DMS53 (cell line): Measurements from ENCODE around the gene CERS6.
A peak's percentile ranks its signal among the peaks of the same experiment; 100 is the strongest.

Experiments
- DNase-seq: peaks from one replicate; lab custom pipeline; 2025; lab: John Stamatoyannopoulos, UW

CERS6 gene

DNA sequence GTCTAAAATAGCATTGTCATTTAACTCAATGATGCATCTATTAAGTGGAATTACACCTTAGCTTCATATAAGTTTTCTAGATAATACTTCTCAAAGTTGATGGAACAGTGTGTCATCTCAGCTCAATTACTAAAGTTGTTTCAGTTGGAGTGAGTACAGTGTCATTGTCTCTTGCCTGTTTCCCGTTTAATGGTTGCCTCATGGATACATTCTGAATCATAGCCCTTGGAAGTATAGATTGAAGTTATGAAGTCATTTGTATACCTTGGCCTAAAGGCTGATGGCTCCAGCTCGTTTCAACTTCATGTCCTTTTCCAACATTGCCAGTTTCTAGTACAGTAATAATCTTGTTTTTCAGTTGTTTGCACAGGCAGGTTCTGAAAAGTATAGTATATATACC, 215.9 kb downstream of the CERS6 start:
- no peak for DNase-seq

DNA sequence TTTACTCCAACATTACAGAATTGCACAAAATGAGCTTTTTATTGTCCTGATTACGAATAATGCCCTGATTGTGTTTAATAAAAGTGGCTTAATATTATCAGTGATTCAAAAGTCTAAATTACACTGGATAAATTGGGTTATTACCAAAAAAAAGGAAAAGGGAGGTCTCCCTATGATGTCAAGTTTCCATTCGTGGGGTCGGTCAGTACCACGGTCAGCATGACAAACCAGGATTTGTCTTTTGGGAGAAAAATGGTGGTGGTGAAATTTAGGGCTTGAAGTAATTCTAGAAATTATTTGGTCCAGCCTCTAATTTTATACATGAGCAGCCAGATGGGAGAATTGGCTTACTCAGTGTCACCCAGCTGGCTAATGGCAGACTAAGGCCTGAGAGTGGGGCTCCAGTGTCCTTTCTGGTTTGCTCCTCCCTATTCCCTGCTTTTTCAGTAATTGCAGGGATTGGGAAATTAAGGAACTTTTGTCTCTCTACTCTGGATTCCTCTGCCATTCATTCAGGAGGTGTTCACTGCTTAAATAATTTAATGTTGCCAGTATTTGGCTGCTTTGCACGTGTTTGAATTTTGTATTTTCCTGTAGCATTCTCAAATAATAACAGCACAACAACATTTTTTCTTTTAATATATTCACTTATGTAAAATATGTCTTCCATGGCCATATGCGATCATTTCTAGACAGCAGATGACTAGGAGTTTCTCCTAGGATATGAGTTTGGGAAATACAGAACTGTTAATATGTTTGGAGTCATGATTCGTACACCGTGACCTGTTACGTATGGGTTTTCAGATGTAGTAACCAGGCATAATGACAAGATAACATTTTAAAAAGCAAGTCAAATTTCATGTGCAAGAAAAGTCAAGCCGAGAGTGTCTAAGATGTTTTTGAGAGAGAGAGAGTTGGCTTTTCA, 217.5 kb downstream of the CERS6 start:
- DNase-seq, result no peak

DNA sequence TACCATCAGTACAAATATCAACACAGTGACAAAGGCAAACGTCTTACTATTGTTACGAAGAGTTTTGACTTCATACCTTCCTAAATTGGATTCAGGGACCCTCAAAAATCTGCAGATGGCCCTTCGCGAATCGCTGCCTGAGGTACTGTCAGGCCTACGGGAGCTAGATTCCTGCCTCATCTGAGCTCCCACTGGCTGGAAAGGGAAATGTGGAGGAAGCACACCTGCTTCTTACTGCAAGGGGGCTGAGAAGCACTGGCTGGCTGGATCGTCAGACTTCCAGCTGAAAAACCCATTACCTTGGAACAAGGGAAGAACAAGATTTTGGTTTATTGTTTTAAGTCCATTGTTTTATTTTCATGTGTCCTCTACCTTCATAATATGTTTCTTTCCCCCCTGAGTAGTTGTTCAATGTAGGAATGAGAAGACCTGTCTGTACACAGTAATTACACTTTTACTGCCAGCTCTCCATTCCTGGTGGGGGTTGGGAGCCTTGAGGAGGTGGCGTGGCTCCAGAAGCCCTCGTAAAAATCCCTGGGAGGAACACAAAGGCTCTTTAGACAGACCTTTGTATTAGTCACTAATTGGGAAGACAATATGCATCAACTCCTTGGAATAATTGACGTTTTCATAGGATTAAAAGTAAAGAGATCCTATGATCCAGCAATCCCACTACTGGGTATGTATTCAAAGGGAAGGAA, 222.2 kb downstream of the CERS6 start:
- DNase-seq, result no peak

DNA sequence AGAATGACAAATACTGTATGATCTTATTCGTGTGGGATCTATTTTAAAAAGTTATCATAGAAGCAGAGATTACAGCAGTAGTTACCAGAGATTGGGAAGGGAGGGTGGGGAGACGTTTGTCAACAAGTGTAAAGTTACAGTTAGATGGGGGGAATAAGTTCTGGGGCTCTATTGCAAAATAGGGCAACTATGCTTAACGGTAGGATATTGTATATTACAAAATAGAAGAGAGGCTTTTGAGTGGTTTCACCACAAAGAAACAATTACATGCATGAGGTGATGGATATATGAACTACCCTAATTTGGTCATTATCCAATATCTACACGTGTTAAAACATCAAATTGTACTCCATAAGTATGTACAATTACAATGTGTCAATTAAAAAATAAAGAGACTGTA, 223.0 kb downstream of the CERS6 start:
- DNase-seq, result no peak

DNA sequence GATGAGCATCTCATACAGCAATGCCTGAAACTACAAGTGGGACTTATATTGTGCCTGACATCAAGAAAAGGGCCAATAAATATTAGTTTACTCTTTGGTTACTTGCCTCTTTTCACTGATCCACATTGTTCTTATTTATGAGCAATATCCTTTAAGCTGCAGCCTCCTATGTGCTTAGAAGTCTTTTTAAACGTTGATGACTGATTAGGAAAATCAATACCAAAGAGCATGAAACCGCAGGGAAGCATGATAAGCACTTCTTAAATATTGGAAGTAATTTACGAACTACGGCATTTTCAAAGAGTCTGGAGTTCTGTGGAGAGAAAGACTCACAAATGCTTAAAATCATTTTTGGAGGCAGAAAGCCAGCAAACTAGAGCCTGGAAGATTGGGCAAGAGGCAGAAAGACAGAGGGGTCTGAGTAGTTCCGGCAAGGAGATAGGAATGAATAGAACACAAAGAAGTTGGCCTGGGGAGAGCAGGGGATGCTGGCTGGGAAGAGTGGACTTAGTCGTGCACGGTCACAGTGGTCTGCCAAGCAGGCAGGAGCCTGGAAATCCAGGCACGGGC, 223.8 kb downstream of the CERS6 start:
- DNase-seq, result no peak

DNA sequence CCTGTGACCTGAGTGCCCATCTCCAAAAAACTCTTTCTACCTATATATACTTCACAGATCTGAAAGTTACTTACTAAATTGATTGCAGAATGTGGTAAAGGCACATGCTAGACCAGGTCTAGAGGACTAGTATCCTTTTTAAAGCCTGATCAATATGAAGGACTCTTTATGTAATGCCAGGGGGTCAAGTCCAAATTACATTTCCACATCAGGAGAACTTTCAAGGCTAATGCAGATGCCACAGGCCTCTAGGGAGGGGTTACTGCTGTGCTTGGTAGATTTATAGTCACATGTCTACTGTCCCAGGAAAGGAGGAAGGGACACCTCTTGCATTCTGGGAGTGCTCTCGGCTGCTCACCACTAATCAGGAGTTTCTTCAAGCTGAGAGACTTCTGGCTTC, 227.9 kb downstream of the CERS6 start:
- no peak for DNase-seq

DNA sequence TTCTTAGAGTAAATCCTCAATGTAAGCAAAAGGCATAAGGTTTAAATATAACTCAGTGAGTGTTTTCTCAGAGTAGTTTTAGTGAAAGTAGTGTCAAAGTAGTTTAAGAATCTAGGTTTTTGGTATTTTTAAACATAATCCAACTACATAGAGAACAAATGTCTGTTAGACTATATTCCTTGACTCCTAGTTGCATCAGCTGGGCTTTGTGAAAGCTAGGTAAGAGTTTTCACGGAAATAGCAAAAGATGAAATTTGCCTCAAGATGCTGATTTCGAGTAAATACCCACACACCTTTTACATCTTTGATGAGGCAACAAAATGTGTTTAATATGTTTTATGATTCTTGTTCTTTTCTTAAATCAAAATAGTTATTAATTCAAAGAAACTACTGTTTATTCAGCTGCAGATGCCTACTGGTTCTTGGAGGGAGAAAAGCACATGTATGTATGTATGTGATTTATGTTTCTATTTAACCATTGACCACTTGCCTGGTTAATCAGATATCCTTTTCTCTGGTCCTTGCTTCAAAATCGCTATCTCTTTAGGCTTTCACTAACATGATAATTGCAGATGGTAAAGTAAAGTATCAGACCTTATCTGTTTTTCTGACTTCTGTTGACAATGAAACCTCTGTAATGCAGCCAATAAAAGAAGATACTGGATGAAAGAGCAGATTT, 229.0 kb downstream of the CERS6 start:
- DNase-seq, result no peak

DNA sequence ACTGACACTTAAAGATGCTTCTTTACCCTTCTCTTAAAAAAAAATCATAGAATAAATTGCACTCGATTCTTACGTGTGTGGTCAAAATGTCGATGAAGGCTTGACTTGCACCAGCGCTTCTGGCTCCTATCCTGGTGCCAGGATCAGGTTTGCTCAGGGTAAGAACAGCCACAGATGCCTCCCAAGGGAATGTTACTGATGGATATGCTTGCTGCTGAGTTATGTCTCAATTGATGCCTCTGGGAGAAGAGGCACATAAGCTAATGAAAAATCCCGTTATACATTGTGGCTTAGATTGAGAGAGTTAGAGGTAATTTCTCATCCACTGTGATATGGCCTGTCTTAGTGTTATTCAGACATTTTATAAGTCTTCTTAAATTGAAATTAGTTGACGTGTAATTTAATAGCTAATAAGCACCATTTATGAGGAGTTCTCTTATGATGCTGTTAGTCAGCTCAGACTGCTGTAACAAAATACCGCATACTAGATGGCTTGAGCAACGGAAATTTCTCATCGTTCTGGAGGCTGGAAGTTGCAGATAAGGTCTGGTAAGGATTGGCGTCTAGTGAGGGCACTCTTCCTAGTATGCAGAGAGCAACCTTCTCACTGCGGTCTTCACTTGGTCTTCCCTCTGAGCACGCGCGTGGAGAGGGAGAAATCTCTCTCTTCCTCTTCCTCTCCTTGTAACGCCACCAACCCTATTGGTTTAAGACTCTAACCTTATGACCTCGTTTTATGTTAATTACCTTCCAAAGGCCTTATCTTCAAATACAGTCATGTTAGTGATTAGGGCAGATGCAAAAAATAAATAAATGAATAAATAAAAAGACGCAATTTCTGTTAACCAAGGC, 229.8 kb downstream of the CERS6 start:
- DNase-seq, result no peak

DNA sequence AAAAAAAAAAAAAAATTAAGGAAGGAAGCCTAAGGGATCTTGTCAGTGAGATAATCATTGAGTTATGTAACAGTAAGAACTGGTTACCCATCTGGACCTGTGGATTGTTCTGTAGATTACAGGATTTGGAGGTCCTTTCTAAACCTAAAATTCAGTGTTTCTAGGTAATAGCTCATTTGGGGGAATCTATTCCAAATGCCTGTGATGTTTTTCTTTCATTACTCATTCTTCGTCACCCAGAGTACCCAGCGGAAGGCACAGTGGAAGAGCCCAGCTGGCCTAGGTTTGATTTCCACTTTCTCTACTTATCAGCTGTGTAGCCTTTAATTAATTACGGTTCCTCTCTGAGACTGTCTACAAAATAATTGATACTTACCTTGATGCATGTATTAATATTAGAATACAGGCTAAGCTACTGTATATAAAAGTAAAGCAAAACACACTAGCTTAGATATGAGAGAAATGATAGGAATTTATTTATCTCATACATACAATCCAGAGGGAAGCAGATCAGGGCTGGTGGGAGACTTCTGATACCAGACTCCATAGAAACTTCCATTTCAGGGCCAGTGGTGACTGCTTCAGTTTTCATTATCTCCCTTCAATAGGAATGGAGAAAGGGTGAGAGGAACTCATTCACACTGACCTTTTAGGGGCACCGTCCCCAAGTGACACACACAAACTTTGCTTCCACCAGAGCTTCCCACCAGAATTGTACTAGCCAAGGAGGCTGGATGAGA, 230.6 kb downstream of the CERS6 start:
- DNase-seq, result no peak

DNA sequence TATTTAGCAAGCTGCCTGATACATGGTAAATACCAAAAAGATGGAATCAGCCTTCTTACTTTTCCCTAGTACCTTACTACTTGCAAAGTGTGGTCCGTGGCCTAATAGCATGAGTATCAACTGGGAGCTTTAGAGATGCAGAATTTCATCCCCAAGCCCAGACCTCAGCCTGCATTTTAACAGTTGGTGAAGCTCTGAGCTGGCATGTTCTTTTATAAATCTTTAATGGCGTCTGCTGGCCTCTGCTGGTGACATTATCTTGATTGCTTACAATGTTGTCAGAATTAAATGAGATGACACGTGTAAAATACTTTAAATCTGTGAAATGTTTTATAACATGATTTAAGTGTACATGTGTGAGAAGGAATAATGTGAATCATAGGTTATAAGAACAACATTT, 231.2 kb downstream of the CERS6 start:
- DNase-seq, result peak; percentile 48

DNA sequence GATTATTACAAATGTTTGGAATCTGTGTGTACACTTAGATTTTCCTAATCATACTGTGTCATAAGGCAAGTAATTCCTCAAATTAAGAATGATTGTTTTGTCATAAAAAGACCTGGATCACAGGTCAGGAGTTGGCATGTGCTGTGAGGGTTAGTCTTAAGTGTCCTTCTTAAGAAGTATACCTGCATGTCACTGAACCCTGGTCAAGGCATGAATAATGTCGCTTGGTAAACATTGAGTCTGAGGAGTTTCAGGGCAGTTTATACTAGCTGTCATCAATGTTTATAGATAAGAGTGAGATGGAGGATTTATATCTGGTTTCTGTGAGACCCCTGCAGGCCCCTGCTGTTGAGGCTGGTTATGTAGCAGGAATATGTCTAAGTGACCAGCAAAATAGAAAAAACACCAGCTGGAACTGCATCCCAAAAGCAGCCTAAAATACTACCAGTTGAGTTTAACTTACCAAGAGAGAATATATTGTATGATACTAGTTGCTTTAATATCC, 234.4 kb downstream of the CERS6 start:
- DNase-seq, result no peak

DNA sequence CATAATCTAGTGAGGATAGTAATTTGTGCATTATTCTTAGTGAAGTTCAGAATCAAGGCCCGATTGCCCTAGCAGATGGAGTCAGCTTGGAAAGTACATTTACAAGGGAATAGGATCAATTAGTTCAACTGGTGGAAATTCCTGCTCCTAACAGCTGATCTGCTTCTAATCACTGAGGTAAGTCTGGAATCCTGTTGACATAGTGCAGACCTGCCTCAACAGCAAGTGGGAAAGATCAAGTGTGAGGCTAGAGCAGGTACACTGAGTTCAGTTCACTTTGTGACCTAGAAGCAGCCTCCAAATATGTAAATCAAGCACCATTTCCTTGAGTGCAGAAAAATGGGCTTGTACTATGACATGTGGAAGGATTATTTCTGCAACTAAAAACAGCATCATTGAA, 235.1 kb downstream of the CERS6 start:
- DNase-seq, result no peak

DNA sequence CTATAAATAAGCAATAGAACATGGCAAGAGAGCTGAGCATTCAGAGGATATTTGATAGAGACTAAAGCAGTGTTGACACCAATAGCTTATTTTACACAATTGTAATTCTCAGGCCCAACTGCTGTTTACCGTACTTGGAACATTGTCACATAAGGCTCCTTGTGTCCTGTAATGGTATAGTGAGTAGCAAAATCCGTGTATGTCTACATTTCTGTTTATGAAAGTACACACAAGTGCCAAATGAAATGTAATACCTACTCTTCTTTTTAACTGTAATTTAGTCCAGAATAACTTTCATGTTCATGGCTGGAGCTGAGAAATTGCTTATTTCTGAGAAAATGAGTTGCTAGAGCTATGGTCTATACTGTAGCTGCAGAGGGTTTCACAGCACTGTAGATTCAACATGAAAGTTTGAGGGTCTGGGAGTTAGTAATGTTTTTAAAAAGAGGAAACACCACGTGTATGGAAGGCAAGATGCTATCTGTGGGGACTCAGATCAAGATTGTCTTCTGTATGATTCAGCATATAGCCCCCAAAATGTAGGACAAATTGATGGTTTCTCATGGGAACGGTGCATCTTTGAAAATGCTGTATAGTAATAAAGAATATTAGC, 236.2 kb downstream of the CERS6 start:
- no peak for DNase-seq

DNA sequence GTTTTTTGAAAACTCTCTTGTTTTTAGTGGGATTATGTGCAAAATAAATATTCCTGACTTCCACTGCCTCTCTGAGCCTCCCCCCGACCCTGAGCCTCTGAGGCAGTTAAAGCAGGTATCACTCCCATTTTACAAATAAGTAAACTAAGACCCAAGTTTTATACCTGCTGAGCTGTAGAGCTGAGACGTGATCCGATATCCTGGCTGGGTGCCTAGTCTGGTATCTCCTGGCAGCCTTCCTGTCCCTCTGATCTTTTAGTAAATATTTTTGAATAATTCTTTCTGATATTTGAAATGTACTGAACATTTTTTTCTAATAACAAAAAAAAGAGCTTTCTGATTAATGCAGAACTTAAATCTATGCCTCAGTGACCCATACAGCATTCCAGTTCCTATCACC, 238.1 kb downstream of the CERS6 start:
- no peak for DNase-seq

DNA sequence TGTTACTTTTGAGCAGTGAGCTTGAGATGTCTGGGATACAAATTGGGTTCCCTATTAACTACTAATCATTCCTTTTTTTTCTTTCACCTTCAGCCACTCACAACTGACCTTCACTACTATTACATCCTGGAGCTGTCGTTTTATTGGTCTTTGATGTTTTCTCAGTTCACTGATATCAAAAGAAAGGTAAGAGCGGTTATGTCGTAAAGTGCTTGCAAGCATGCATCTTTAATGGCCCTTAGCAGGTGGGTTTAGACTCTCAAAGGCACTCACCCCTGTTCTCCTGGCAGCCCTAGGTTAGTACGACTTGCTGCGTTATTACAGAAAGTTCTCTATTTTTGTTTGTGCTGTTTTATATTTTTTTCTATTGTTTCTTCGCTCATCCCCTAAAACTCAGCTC, 238.8 kb downstream of the CERS6 start:
- DNase-seq, result peak; percentile 58

DNA sequence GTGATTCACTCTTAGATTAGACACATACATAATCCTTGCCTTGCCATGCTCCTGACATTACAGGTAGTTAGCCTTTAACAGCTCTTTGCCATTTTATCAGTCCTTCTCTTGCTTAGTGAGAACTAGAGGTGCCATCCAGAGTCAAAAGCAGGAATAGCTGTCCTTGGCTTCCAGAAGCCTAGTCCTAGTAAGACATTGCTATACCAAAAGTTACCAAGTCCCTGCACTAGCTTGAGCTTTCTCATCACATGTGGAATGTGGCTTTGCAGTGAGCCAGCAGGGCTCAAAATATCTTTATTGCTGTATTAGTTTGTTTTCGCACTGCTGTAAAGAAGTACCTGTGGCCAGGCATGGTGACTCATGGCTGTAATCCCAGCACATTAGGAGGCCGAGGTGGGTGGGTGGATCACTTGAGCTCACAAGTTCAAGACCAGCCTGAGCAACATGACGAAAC, 241.6 kb downstream of the CERS6 start:
- peak; percentile 19 for DNase-seq

DNA sequence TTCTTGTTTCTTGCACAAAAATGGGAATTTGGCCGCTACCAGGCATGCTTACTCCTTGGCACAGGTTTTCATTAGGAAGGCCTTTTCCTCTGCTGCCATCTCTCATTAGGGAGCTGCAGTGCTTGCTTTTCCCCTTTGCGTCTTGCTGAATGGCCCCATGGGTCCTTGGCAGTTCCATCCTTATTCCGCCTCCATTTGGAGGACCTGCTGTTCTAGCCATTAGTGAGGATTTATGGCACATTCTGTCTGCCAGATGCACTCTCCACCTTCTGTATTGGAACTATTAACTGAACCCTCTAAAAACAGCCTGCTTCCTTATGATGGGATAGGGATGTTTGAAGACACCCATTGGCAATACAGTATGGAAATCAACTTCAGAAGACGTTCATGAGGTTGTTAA, 242.9 kb downstream of the CERS6 start:
- DNase-seq, result no peak

DNA sequence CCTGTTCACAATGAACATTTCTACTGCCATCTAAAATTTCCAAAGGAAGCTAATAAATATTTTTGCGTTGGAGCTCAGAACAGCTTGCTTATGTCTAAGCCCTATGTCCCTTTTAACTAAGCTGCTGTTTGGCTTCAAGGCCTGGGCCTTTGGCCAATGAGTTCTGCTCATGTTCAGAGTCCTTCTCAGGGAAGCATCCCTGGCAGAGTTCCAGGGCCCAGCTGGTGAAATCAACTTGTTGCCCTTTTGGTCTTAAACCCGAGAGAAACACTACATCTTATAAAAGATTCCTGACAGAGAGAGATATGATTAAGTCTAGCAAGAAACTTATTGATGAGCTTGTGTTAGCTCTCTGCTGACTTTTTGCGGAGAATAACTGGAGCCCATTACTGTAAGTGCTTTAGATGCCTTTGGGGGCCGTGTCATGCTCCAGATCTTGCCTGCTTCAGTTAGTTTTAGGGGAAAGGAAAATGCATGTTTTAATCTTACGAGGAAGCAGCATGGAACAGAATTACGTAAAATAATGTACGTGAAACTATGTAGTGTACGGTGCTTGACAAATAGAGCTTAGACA, 243.9 kb downstream of the CERS6 start:
- DNase-seq, result peak; percentile 10

DNA sequence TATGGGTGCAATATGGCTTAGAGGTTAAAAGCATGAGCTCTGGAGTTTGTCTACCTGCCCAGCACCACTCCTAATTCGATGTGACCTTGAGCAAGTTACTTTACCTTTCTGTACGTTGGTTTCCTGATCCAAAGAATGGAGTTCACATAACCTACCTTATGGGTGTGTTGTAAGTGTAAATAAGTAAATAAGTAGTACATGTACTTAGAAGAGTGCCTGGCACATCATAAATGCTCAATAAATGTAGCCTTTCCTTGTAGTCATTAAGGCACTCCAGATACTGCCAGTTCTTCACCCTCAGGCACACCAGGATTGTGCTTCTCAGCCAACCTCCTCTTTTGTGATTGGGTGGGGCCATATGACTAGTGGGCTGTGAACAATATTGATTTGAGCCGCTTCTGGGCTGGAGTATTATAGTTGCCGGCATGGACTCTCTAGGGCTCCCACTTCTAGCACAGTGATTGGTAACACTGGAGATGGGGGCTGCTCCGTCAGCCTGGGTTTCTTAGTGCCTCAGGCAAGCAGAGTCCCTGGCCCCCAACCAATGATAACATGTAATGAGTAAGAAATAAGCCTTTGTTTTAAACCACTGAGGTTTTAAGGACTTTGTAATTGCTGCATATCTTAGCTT, 244.7 kb downstream of the CERS6 start:
- DNase-seq, result no peak
